ENCODE measurements around the gene SPTBN1. TPM values are rescaled to one million over a fixed set of nuclear protein-coding genes. Genes with fewer than 3 reads are reported as not detected.

Gene SPTBN1
- total RNA-seq, 1 donor from 2014 or later, result 983 TPM

GRCh38 chr2:54558188-54559005, 102.3 kb downstream of the SPTBN1 start:
- peaks cover 80% of the 10 kb centered on the region for H3K4me1 Mint-ChIP-seq (ENCODE audit: unreplicated experiment)
- H3K9me3 Mint-ChIP-seq (ENCODE audit: unreplicated experiment), result no peaks in the 10 kb centered on the region
- peaks cover 45% of the 10 kb centered on the region for H3K27me3 Mint-ChIP-seq (ENCODE audit: unreplicated experiment)
- peaks cover 35% of the 10 kb centered on the region for H3K36me3 Mint-ChIP-seq (ENCODE audit: low read depth, unreplicated experiment)
- peak overlapping the region; percentile 95 for H3K4me3 Mint-ChIP-seq (ENCODE audit: unreplicated experiment)
- H3K27ac Mint-ChIP-seq (ENCODE audit: unreplicated experiment), result peak overlapping the region; percentile 96
- DNase-seq (ENCODE audit: low spot score), result peak; percentile 54
- TF ChIP-seq, protein P1, sequence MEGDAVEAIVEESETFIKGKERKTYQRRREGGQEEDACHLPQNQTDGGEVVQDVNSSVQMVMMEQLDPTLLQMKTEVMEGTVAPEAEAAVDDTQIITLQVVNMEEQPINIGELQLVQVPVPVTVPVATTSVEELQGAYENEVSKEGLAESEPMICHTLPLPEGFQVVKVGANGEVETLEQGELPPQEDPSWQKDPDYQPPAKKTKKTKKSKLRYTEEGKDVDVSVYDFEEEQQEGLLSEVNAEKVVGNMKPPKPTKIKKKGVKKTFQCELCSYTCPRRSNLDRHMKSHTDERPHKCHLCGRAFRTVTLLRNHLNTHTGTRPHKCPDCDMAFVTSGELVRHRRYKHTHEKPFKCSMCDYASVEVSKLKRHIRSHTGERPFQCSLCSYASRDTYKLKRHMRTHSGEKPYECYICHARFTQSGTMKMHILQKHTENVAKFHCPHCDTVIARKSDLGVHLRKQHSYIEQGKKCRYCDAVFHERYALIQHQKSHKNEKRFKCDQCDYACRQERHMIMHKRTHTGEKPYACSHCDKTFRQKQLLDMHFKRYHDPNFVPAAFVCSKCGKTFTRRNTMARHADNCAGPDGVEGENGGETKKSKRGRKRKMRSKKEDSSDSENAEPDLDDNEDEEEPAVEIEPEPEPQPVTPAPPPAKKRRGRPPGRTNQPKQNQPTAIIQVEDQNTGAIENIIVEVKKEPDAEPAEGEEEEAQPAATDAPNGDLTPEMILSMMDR (IDR thresholded peaks at IDR 0.05; ENCODE audit: unreplicated experiment), result no peak

GRCh38 chr2:54559006-54559445, 102.9 kb downstream of the SPTBN1 start:
- DNase-seq (ENCODE audit: low spot score), result no peak
- Mint-ChIP-seq H3K4me1 (ENCODE audit: unreplicated experiment) (peaks cover 78% of the 10 kb centered on the region), H3K4me3 (ENCODE audit: unreplicated experiment) (peak overlapping the region; percentile 95)

DNA sequence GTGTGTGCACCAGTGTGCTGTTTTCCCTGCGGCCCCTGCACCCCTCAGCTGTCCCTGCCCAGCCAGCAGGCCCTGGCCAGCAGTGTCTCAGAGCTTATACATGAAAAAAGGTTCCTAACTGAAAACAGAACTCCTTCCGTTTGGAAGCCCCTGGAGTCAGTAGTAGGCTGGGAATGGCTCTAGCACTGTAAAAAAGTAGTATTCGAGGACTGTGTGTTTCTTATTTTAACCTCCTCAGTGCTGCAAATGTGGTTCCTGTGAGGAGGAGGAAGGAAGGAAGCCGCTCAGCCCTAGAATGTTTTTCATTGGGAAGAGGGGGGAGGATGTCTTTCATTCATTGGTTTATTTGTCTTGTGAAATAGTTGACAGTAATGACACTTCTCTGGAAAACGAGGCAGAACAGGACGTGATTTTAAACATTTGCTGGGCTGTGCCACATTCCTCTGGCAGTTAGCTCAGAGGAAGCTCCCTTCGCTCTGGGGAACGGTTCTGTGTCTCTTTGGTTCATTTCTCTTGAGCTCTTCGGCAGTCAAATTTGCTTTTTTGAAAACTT, 103.5 kb downstream of the SPTBN1 start:
- Mint-ChIP-seq H3K9me3 (ENCODE audit: unreplicated experiment) (no peaks in the 10 kb centered on the region), H3K4me3 (ENCODE audit: unreplicated experiment) (peak overlapping the region; percentile 95), H3K36me3 (ENCODE audit: low read depth, unreplicated experiment) (peaks cover 32% of the 10 kb centered on the region), H3K4me1 (ENCODE audit: unreplicated experiment) (peaks cover 79% of the 10 kb centered on the region), H3K27me3 (ENCODE audit: unreplicated experiment) (peaks cover 44% of the 10 kb centered on the region), H3K27ac (ENCODE audit: unreplicated experiment) (peak overlapping the region; percentile 96)
- TF ChIP-seq, protein P1 (IDR thresholded peaks at IDR 0.05; ENCODE audit: unreplicated experiment), result no peak
- DNase-seq (ENCODE audit: low spot score), result peak; percentile 41

More at GRCh38 chr2:54559006-54559445, 102.9 kb downstream of the SPTBN1 start:
- Mint-ChIP-seq H3K27ac (ENCODE audit: unreplicated experiment) (peak overlapping the region; percentile 96), H3K36me3 (ENCODE audit: low read depth, unreplicated experiment) (peaks cover 35% of the 10 kb centered on the region), H3K9me3 (ENCODE audit: unreplicated experiment) (no peaks in the 10 kb centered on the region), H3K27me3 (ENCODE audit: unreplicated experiment) (peaks cover 45% of the 10 kb centered on the region)
- TF ChIP-seq, protein P1 (IDR thresholded peaks at IDR 0.05; ENCODE audit: unreplicated experiment), result no peak

- peak; percentile 24 for DNase-seq (ENCODE audit: low spot score)
- peak overlapping the region; percentile 95 for H3K4me3 Mint-ChIP-seq (ENCODE audit: unreplicated experiment)
- H3K9me3 Mint-ChIP-seq (ENCODE audit: unreplicated experiment), result no peaks in the 10 kb centered on the region
- peak overlapping the region; percentile 96 for H3K27ac Mint-ChIP-seq (ENCODE audit: unreplicated experiment)
- H3K27me3 Mint-ChIP-seq (ENCODE audit: unreplicated experiment), result peaks cover 40% of the 10 kb centered on the region
- H3K36me3 Mint-ChIP-seq (ENCODE audit: low read depth, unreplicated experiment), result peaks cover 26% of the 10 kb centered on the region
- TF ChIP-seq, protein P1 (IDR thresholded peaks at IDR 0.05; ENCODE audit: unreplicated experiment), result no peak
- H3K4me1 Mint-ChIP-seq (ENCODE audit: unreplicated experiment), result peaks cover 73% of the 10 kb centered on the region
Observed at GRCh38 chr2:54560146-54560881, 104.2 kb downstream of the SPTBN1 start.

Measured in endothelial cell (in vitro differentiated cells).